ENCODE results near the gene AUTS2. TPM values are rescaled to one million over a fixed set of nuclear protein-coding genes. Genes with fewer than 3 reads are reported as not detected.

AUTS2 gene
- polyA plus RNA-seq, 1 donor from 2014 or later, result 8.9 TPM

GRCh38 chr7:69803699-69804516, 205.6 kb downstream of the AUTS2 start:
- peaks cover 1 to 13% (median 4%) of the 10 kb centered on the region in 3 donors for H3K4me1 Mint-ChIP-seq
- no peaks in the 10 kb centered on the region for H3K27me3 Mint-ChIP-seq
- H3K27ac Mint-ChIP-seq, result no peak overlapping the region
- H3K36me3 Mint-ChIP-seq, result no peaks in the 10 kb centered on the region
- no peak overlapping the region for H3K4me3 Mint-ChIP-seq
- H3K9me3 Mint-ChIP-seq, result no peaks in the 10 kb centered on the region

GRCh38 chr7:69804962-69805361, 206.7 kb downstream of the AUTS2 start:
- Mint-ChIP-seq H3K4me1 (peaks cover 1 to 13% (median 4%) of the 10 kb centered on the region in 3 donors), H3K36me3 (no peaks in the 10 kb centered on the region), H3K9me3 (no peaks in the 10 kb centered on the region), H3K27me3 (peaks cover under 1% of the 10 kb centered on the region), H3K27ac (no peak overlapping the region), H3K4me3 (no peak overlapping the region)

- Mint-ChIP-seq H3K9me3 (no peaks in the 10 kb centered on the region), H3K4me3 (no peak overlapping the region), H3K27me3 (peaks cover 2% of the 10 kb centered on the region), H3K4me1 (peaks cover 1 to 11% (median 4%) of the 10 kb centered on the region in 3 donors), H3K36me3 (no peaks in the 10 kb centered on the region), H3K27ac (no peak overlapping the region)
Measured at GRCh38 chr7:69808391-69808790, 210.1 kb downstream of the AUTS2 start.

GRCh38 chr7:69811476-69812308, 213.4 kb downstream of the AUTS2 start:
- no peaks in the 10 kb centered on the region for H3K4me1 Mint-ChIP-seq
- no peaks in the 10 kb centered on the region for H3K9me3 Mint-ChIP-seq
- H3K4me3 Mint-ChIP-seq, result no peak overlapping the region
- peak overlapping the region in 1 of 3 donors; percentile 33 for H3K27ac Mint-ChIP-seq
- no peaks in the 10 kb centered on the region for H3K36me3 Mint-ChIP-seq
- H3K27me3 Mint-ChIP-seq, result peaks cover 2% of the 10 kb centered on the region

GRCh38 chr7:69812756-69813155, 214.5 kb downstream of the AUTS2 start:
- peaks cover 2% of the 10 kb centered on the region for H3K27me3 Mint-ChIP-seq
- H3K36me3 Mint-ChIP-seq, result no peaks in the 10 kb centered on the region
- H3K9me3 Mint-ChIP-seq, result no peaks in the 10 kb centered on the region
- H3K4me1 Mint-ChIP-seq, result no peaks in the 10 kb centered on the region
- H3K4me3 Mint-ChIP-seq, result no peak overlapping the region
- H3K27ac Mint-ChIP-seq, result no peak overlapping the region

- Mint-ChIP-seq H3K27me3 (peaks cover 2% of the 10 kb centered on the region), H3K36me3 (no peaks in the 10 kb centered on the region), H3K4me1 (no peaks in the 10 kb centered on the region), H3K9me3 (no peaks in the 10 kb centered on the region), H3K4me3 (no peak overlapping the region), H3K27ac (peak overlapping the region in 1 of 3 donors; percentile 12)
Measured at GRCh38 chr7:69813637-69814240, 215.5 kb downstream of the AUTS2 start.

GRCh38 chr7:69814421-69814962, 216.2 kb downstream of the AUTS2 start:
- H3K4me3 Mint-ChIP-seq, result no peak overlapping the region

GRCh38 chr7:69816501-69816900, 218.2 kb downstream of the AUTS2 start:
- Mint-ChIP-seq H3K9me3 (peaks cover 0 to 2% (median 1%) of the 10 kb centered on the region in 3 donors), H3K36me3 (no peaks in the 10 kb centered on the region), H3K4me3 (no peak overlapping the region), H3K4me1 (peaks cover 0 to 2% (median 0%) of the 10 kb centered on the region in 3 donors), H3K27me3 (no peaks in the 10 kb centered on the region), H3K27ac (no peak overlapping the region)

More at GRCh38 chr7:69814421-69814962, 216.2 kb downstream of the AUTS2 start:
- H3K36me3 Mint-ChIP-seq, result no peaks in the 10 kb centered on the region
- no peaks in the 10 kb centered on the region for H3K4me1 Mint-ChIP-seq
- H3K27me3 Mint-ChIP-seq, result peaks cover 2% of the 10 kb centered on the region
- peak overlapping the region in 1 of 3 donors; percentile 12 for H3K27ac Mint-ChIP-seq
- no peaks in the 10 kb centered on the region for H3K9me3 Mint-ChIP-seq

GRCh38 chr7:69817121-69817520, 218.8 kb downstream of the AUTS2 start:
- Mint-ChIP-seq H3K27me3 (no peaks in the 10 kb centered on the region), H3K9me3 (peaks cover 0 to 2% (median 1%) of the 10 kb centered on the region in 3 donors), H3K27ac (no peak overlapping the region), H3K4me3 (no peak overlapping the region), H3K36me3 (no peaks in the 10 kb centered on the region), H3K4me1 (peaks cover 0 to 5% (median 0%) of the 10 kb centered on the region in 3 donors)

GRCh38 chr7:69817841-69818635, 219.8 kb downstream of the AUTS2 start:
- Mint-ChIP-seq H3K9me3 (peaks cover 0 to 2% (median 1%) of the 10 kb centered on the region in 3 donors), H3K4me3 (peak overlapping the region in 1 of 4 donors; percentile 22), H3K27me3 (no peaks in the 10 kb centered on the region), H3K4me1 (peaks cover 3 to 6% (median 5%) of the 10 kb centered on the region in 3 donors), H3K36me3 (no peaks in the 10 kb centered on the region), H3K27ac (no peak overlapping the region)

GRCh38 chr7:69818636-69819332, 220.5 kb downstream of the AUTS2 start:
- peaks cover 11 to 12% (median 12%) of the 10 kb centered on the region in 3 donors for H3K4me1 Mint-ChIP-seq
- H3K4me3 Mint-ChIP-seq, result no peak overlapping the region
- H3K9me3 Mint-ChIP-seq, result peaks cover 0 to 2% (median 1%) of the 10 kb centered on the region in 3 donors
- no peaks in the 10 kb centered on the region for H3K27me3 Mint-ChIP-seq
- no peak overlapping the region for H3K27ac Mint-ChIP-seq
- no peaks in the 10 kb centered on the region for H3K36me3 Mint-ChIP-seq

- H3K27me3 Mint-ChIP-seq, result no peaks in the 10 kb centered on the region
Measured at GRCh38 chr7:69819333-69819705, 221.0 kb downstream of the AUTS2 start.

GRCh38 chr7:69820479-69821192, 222.4 kb downstream of the AUTS2 start:
- Mint-ChIP-seq H3K27ac (no peak overlapping the region), H3K4me1 (peaks cover 17 to 26% (median 21%) of the 10 kb centered on the region in 3 donors)

More at GRCh38 chr7:69819333-69819705, 221.0 kb downstream of the AUTS2 start:
- Mint-ChIP-seq H3K36me3 (no peaks in the 10 kb centered on the region), H3K9me3 (peaks cover 0 to 2% (median 1%) of the 10 kb centered on the region in 3 donors), H3K4me3 (no peak overlapping the region), H3K27ac (no peak overlapping the region), H3K4me1 (peaks cover 11 to 15% (median 13%) of the 10 kb centered on the region in 3 donors)

More at GRCh38 chr7:69820479-69821192, 222.4 kb downstream of the AUTS2 start:
- Mint-ChIP-seq H3K27me3 (no peaks in the 10 kb centered on the region), H3K9me3 (peaks cover 0 to 2% (median 1%) of the 10 kb centered on the region in 3 donors), H3K36me3 (no peaks in the 10 kb centered on the region), H3K4me3 (no peak overlapping the region)

Data from IgD-negative memory B cell (primary cell).